Measurements from ENCODE around the gene DAD1.

Gene DAD1

GRCh38 chr14:22524784-22525161 is 64.3 kb downstream of the DAD1 start:
- Histone ChIP-seq H3K27ac (ENCODE audit: low read depth, low read length, poor library complexity, severe bottlenecking) (peak overlapping the region; percentile 97), H3F3A (ENCODE audit: insufficient read depth, low read length) (no peaks in the 10 kb centered on the region), H3K9me2 (ENCODE audit: low read depth, low read length) (no peaks in the 10 kb centered on the region), H3K4me3 (ENCODE audit: low read depth, low read length, poor library complexity, severe bottlenecking) (no peak overlapping the region), H3K36me3 (ENCODE audit: insufficient read depth, low read length) (peaks cover 12% of the 10 kb centered on the region), H3K79me2 (ENCODE audit: insufficient read depth, low read length) (peaks cover 15% of the 10 kb centered on the region; the same call in 1 of the 2 replicates), H3K9ac (ENCODE audit: low read length) (peak overlapping the region; percentile 67; the same call in 1 of the 2 replicates), H4K20me1 (ENCODE audit: insufficient read depth, low read length) (no peaks in the 10 kb centered on the region), H2AFZ (ENCODE audit: low read length) (no peak overlapping the region), H3K4me2 (ENCODE audit: low read length) (peak overlapping the region; percentile 13; the same call in 1 of the 2 replicates), H3K4me1 (ENCODE audit: insufficient read depth, low read length, severe bottlenecking) (peaks cover 79% of the 10 kb centered on the region), H3K27me3 (ENCODE audit: insufficient read depth, low read length) (no peaks in the 10 kb centered on the region), H3K9me3 (ENCODE audit: low read length) (no peaks in the 10 kb centered on the region)
- TF ChIP-seq CTCF (IDR thresholded peaks at IDR 0.05; ENCODE audit: low read length): no peak
- TF ChIP-seq EZH2 (IDR thresholded peaks at IDR 0.05; ENCODE audit: borderline replicate concordance, low read length): no peak

GRCh38 chr14:22524115-22524783 is 64.8 kb downstream of the DAD1 start:
- H3K4me3 ChIP-seq (ENCODE audit: low read depth, low read length, poor library complexity, severe bottlenecking): peak overlapping the region; percentile 15
- no peaks in the 10 kb centered on the region for H4K20me1 ChIP-seq (ENCODE audit: insufficient read depth, low read length)
- H3K27me3 ChIP-seq (ENCODE audit: insufficient read depth, low read length): no peaks in the 10 kb centered on the region
- H2AFZ ChIP-seq (ENCODE audit: low read length): no peak overlapping the region
- H3K4me1 ChIP-seq (ENCODE audit: insufficient read depth, low read length, severe bottlenecking): peaks cover 83% of the 10 kb centered on the region
- TF ChIP-seq CTCF (IDR thresholded peaks at IDR 0.05; ENCODE audit: low read length) (no peak; the same call in 1 of the 2 replicates), EZH2 (IDR thresholded peaks at IDR 0.05; ENCODE audit: borderline replicate concordance, low read length) (no peak)
- H3K9ac ChIP-seq (ENCODE audit: low read length): peak overlapping the region; percentile 67
- peaks cover 7% of the 10 kb centered on the region; the same call in 1 of the 2 replicates for H3K36me3 ChIP-seq (ENCODE audit: insufficient read depth, low read length)
- peak overlapping the region; percentile 97 for H3K27ac ChIP-seq (ENCODE audit: low read depth, low read length, poor library complexity, severe bottlenecking)
- peaks cover 15% of the 10 kb centered on the region; the same call in 1 of the 2 replicates for H3K79me2 ChIP-seq (ENCODE audit: insufficient read depth, low read length)
- H3K9me3 ChIP-seq (ENCODE audit: low read length): no peaks in the 10 kb centered on the region
- peak overlapping the region; percentile 13; the same call in 1 of the 2 replicates for H3K4me2 ChIP-seq (ENCODE audit: low read length)
- H3F3A ChIP-seq (ENCODE audit: insufficient read depth, low read length): no peaks in the 10 kb centered on the region
- no peaks in the 10 kb centered on the region for H3K9me2 ChIP-seq (ENCODE audit: low read depth, low read length)

GRCh38 chr14:22523283-22523682 is 65.7 kb downstream of the DAD1 start:
- Histone ChIP-seq H3K4me3 (ENCODE audit: low read depth, low read length, poor library complexity, severe bottlenecking) (peak overlapping the region; percentile 12), H3K27ac (ENCODE audit: low read depth, low read length, poor library complexity, severe bottlenecking) (peak overlapping the region; percentile 97), H2AFZ (ENCODE audit: low read length) (no peak overlapping the region), H3K79me2 (ENCODE audit: insufficient read depth, low read length) (peaks cover 15% of the 10 kb centered on the region; the same call in 1 of the 2 replicates), H3K4me2 (ENCODE audit: low read length) (peak overlapping the region; percentile 57; the same call in 1 of the 2 replicates), H3K4me1 (ENCODE audit: insufficient read depth, low read length, severe bottlenecking) (peaks cover 93% of the 10 kb centered on the region), H3K36me3 (ENCODE audit: insufficient read depth, low read length) (no peaks in the 10 kb centered on the region; the same call in 1 of the 2 replicates), H3K27me3 (ENCODE audit: insufficient read depth, low read length) (no peaks in the 10 kb centered on the region), H3K9ac (ENCODE audit: low read length) (peak overlapping the region; percentile 67), H4K20me1 (ENCODE audit: insufficient read depth, low read length) (no peaks in the 10 kb centered on the region), H3F3A (ENCODE audit: insufficient read depth, low read length) (no peaks in the 10 kb centered on the region; the same call in 1 of the 2 replicates), H3K9me2 (ENCODE audit: low read depth, low read length) (no peaks in the 10 kb centered on the region), H3K9me3 (ENCODE audit: low read length) (no peaks in the 10 kb centered on the region)
- TF ChIP-seq EZH2 (IDR thresholded peaks at IDR 0.05; ENCODE audit: borderline replicate concordance, low read length): no peak
- TF ChIP-seq CTCF (IDR thresholded peaks at IDR 0.05; ENCODE audit: low read length): no peak

All from OCI-LY1 (cell line).